ENCODE data around the gene RAB3IP.

The RAB3IP gene

GRCh38 chr12:69766260-69766659 lies 27.6 kb downstream of the RAB3IP start:
- TF ChIP-seq TCF12 (IDR thresholded peaks at IDR 0.05; ENCODE audit: low read depth) (no peak), MAX (IDR thresholded peaks at IDR 0.05) (no peak), ZBTB7A (IDR thresholded peaks at IDR 0.05; ENCODE audit: low read depth) (no peak), CEBPB (IDR thresholded peaks at IDR 0.05) (no peak), RAD21 (IDR thresholded peaks at IDR 0.05; ENCODE audit: low read depth) (no peak), YY1 (IDR thresholded peaks at IDR 0.05; ENCODE audit: low read depth) (no peak)

- TF ChIP-seq RAD21 (IDR thresholded peaks at IDR 0.05; ENCODE audit: low read depth): peak; percentile 25; the same call in 1 of the 2 replicates
- TF ChIP-seq TAF1 (IDR thresholded peaks at IDR 0.05; ENCODE audit: low read depth): no peak
Observed at GRCh38 chr12:69779928-69780327, 41.3 kb downstream of the RAB3IP start.

- TF ChIP-seq ZBTB7A (IDR thresholded peaks at IDR 0.05; ENCODE audit: low read depth): no peak
- no peak for TF ChIP-seq YY1 (IDR thresholded peaks at IDR 0.05; ENCODE audit: low read depth)
- no peak for TF ChIP-seq CEBPB (IDR thresholded peaks at IDR 0.05)
- TF ChIP-seq MAX (IDR thresholded peaks at IDR 0.05): no peak
- TF ChIP-seq TCF12 (IDR thresholded peaks at IDR 0.05; ENCODE audit: low read depth): no peak
Observed at GRCh38 chr12:69783365-69783764, 44.7 kb downstream of the RAB3IP start.

GRCh38 chr12:69789351-69789750 lies 50.7 kb downstream of the RAB3IP start:
- TF ChIP-seq CREB1 (IDR thresholded peaks at IDR 0.05; ENCODE audit: low read depth): no peak
- TF ChIP-seq ZBTB7A (IDR thresholded peaks at IDR 0.05; ENCODE audit: low read depth): no peak
- TF ChIP-seq TEAD4 (IDR thresholded peaks at IDR 0.05): no peak
- no peak for TF ChIP-seq RAD21 (IDR thresholded peaks at IDR 0.05; ENCODE audit: low read depth)
- no peak for TF ChIP-seq YY1 (IDR thresholded peaks at IDR 0.05; ENCODE audit: low read depth)
- no peak for TF ChIP-seq MAX (IDR thresholded peaks at IDR 0.05)
- no peak for TF ChIP-seq TCF12 (IDR thresholded peaks at IDR 0.05; ENCODE audit: low read depth)
- no peak for TF ChIP-seq EP300 (IDR thresholded peaks at IDR 0.05; ENCODE audit: borderline replicate concordance)
- no peak for TF ChIP-seq CEBPB (IDR thresholded peaks at IDR 0.05)
- TF ChIP-seq USF1 (IDR thresholded peaks at IDR 0.05): no peak
- no peak for TF ChIP-seq REST (IDR thresholded peaks at IDR 0.05; ENCODE audit: low read depth)
- TF ChIP-seq EGR1 (IDR thresholded peaks at IDR 0.05): no peak
- no peak for TF ChIP-seq NFIC (IDR thresholded peaks at IDR 0.05)
- TF ChIP-seq FOXM1 (IDR thresholded peaks at IDR 0.05; ENCODE audit: borderline replicate concordance, low read depth): no peak
- no peak for TF ChIP-seq TAF1 (IDR thresholded peaks at IDR 0.05; ENCODE audit: low read depth)

- no peak for TF ChIP-seq TEAD4 (IDR thresholded peaks at IDR 0.05)
- TF ChIP-seq EP300 (IDR thresholded peaks at IDR 0.05; ENCODE audit: borderline replicate concordance): no peak
- no peak for TF ChIP-seq MAX (IDR thresholded peaks at IDR 0.05)
- no peak for TF ChIP-seq CEBPB (IDR thresholded peaks at IDR 0.05)
- TF ChIP-seq TAF1 (IDR thresholded peaks at IDR 0.05; ENCODE audit: low read depth): no peak
Observed at GRCh38 chr12:69792533-69792932, 53.9 kb downstream of the RAB3IP start.

GRCh38 chr12:69810870-69811498 lies 72.3 kb downstream of the RAB3IP start:
- no peak for TF ChIP-seq YY1 (IDR thresholded peaks at IDR 0.05; ENCODE audit: low read depth)
- TF ChIP-seq REST (IDR thresholded peaks at IDR 0.05; ENCODE audit: low read depth): no peak
- TF ChIP-seq RAD21 (IDR thresholded peaks at IDR 0.05; ENCODE audit: low read depth): no peak

- TF ChIP-seq YY1 (IDR thresholded peaks at IDR 0.05; ENCODE audit: low read depth): no peak
- no peak for TF ChIP-seq CREB1 (IDR thresholded peaks at IDR 0.05; ENCODE audit: low read depth)
- TF ChIP-seq TCF12 (IDR thresholded peaks at IDR 0.05; ENCODE audit: low read depth): no peak
- no peak for TF ChIP-seq CEBPB (IDR thresholded peaks at IDR 0.05)
- no peak for TF ChIP-seq FOXM1 (IDR thresholded peaks at IDR 0.05; ENCODE audit: borderline replicate concordance, low read depth)
- no peak for TF ChIP-seq EGR1 (IDR thresholded peaks at IDR 0.05)
- no peak for TF ChIP-seq RAD21 (IDR thresholded peaks at IDR 0.05; ENCODE audit: low read depth)
- no peak for TF ChIP-seq TAF1 (IDR thresholded peaks at IDR 0.05; ENCODE audit: low read depth)
- no peak for TF ChIP-seq EP300 (IDR thresholded peaks at IDR 0.05; ENCODE audit: borderline replicate concordance)
- TF ChIP-seq ZBTB7A (IDR thresholded peaks at IDR 0.05; ENCODE audit: low read depth): no peak
- TF ChIP-seq USF1 (IDR thresholded peaks at IDR 0.05): no peak
- TF ChIP-seq NFIC (IDR thresholded peaks at IDR 0.05): no peak
- TF ChIP-seq TEAD4 (IDR thresholded peaks at IDR 0.05): no peak
- TF ChIP-seq REST (IDR thresholded peaks at IDR 0.05; ENCODE audit: low read depth): no peak
- TF ChIP-seq MAX (IDR thresholded peaks at IDR 0.05): no peak
Observed at GRCh38 chr12:69816082-69816481, 77.4 kb downstream of the RAB3IP start.
